ENCODE measurements around the gene TSPAN32. TPM values are rescaled to one million over a fixed set of nuclear protein-coding genes. Genes with fewer than 3 reads are reported as not detected.

The TSPAN32 gene, protein sequence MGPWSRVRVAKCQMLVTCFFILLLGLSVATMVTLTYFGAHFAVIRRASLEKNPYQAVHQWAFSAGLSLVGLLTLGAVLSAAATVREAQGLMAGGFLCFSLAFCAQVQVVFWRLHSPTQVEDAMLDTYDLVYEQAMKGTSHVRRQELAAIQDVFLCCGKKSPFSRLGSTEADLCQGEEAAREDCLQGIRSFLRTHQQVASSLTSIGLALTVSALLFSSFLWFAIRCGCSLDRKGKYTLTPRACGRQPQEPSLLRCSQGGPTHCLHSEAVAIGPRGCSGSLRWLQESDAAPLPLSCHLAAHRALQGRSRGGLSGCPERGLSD
- total RNA-seq (4.0 TPM), polyA plus RNA-seq (15.7 TPM)
- long read RNA-seq, donor 1, result 0 reads
- long read RNA-seq, donor 2, result 0 reads
- long read RNA-seq, donor 3, result 0 reads
- long read RNA-seq, donor 4, result 0 reads
- long read RNA-seq, donor 5, result 0 reads
- long read RNA-seq, donor 6, partial matches to known transcripts, result 0 of 2 reads
- long read RNA-seq, donor 6, other reads (novel, unspliced or antisense), result 0 of 2 reads
- long read RNA-seq, donor 7, partial matches to known transcripts, result 0 of 1 reads
- long read RNA-seq, donor 7, other reads (novel, unspliced or antisense), result 0 of 1 reads
- long read RNA-seq, donor 8, result 0 reads
- long read RNA-seq, donor 9, result 0 reads
- long read RNA-seq, donor 10, result 0 reads

- peak within 1 kb of the TSS; percentile 68 to 69 for H3K27ac ChIP-seq (ENCODE audit: low read depth in 1 of 2, low read length in 1 of 2)
- peaks cover 0 to 3% of the 10 kb centered on the region in 2 donors for H3K9me3 ChIP-seq (ENCODE audit: control insufficient read depth in 2 of 2, insufficient read depth in 1 of 2, low read length in 1 of 2)
- H3K27me3 ChIP-seq (ENCODE audit: control insufficient read depth in 2 of 2, insufficient read depth in 1 of 2, low read length in 1 of 2), result no peaks in the 10 kb centered on the region
- peak within 1 kb of the TSS; percentile 37 to 60 for H3K4me3 ChIP-seq (ENCODE audit: low read length in 2 of 2)
- peaks cover 16 to 65% of the 10 kb centered on the region in 2 donors for H3K4me1 ChIP-seq (ENCODE audit: control insufficient read depth in 2 of 2, insufficient read depth in 2 of 2, low read length in 2 of 2)
- WGBS, result 15% methylated on average over 16 of the region's 16 CpGs
- H3K36me3 ChIP-seq (ENCODE audit: control insufficient read depth in 2 of 2, insufficient read depth in 2 of 2, low read length in 1 of 2), result peaks cover 0 to 7% of the 10 kb centered on the region in 2 donors
- peak in 8 of 9 donors; percentile 44 to 69 (median 53) for DNase-seq (ENCODE audit: low read depth in 6 of 9, low spot score in 9 of 9)
These were observed at the start of gene TSPAN32, which contains the start of gene C11orf21 for GRCh38 chr11:2301631-2302305. Gene TSPAN32, plus strand, starts transcription at chr11:2302013. Its CDS starts 137 bp downstream, at chr11:2302150. Gene C11orf21, minus strand, starts transcription at chr11:2301918. Its CDS starts 110 bp downstream, at chr11:2301808.

- H3K9me3 ChIP-seq (ENCODE audit: control insufficient read depth in 2 of 2, insufficient read depth in 1 of 2, low read length in 1 of 2), result no peaks in the 10 kb centered on the region
- no peaks in the 10 kb centered on the region for H3K4me1 ChIP-seq (ENCODE audit: control insufficient read depth in 2 of 2, insufficient read depth in 2 of 2, low read length in 2 of 2)
- H3K27me3 ChIP-seq (ENCODE audit: control insufficient read depth in 2 of 2, insufficient read depth in 1 of 2, low read length in 1 of 2), result no peaks in the 10 kb centered on the region
- no peaks in the 10 kb centered on the region for H3K36me3 ChIP-seq (ENCODE audit: control insufficient read depth in 2 of 2, insufficient read depth in 2 of 2, low read length in 1 of 2)
- no peak overlapping the region for H3K27ac ChIP-seq (ENCODE audit: low read depth in 1 of 2, low read length in 1 of 2)
- no peak overlapping the region for H3K4me3 ChIP-seq (ENCODE audit: low read length in 2 of 2)
- WGBS, result 97% methylated on average over 6 of the region's 6 CpGs
- no peak for DNase-seq (ENCODE audit: low read depth in 6 of 9, low spot score in 9 of 9)
These were observed 49.8 kb upstream of the TSPAN32 start for GRCh38 chr11:2252018-2252417.

- no peaks in the 10 kb centered on the region for H3K27me3 ChIP-seq (ENCODE audit: control insufficient read depth in 2 of 2, insufficient read depth in 1 of 2, low read length in 1 of 2)
- H3K9me3 ChIP-seq (ENCODE audit: control insufficient read depth in 2 of 2, insufficient read depth in 1 of 2, low read length in 1 of 2), result no peaks in the 10 kb centered on the region
- H3K4me3 ChIP-seq (ENCODE audit: low read length in 2 of 2), result no peak overlapping the region
- WGBS, result 91% methylated on average over 14 of the region's 14 CpGs
- no peaks in the 10 kb centered on the region for H3K4me1 ChIP-seq (ENCODE audit: control insufficient read depth in 2 of 2, insufficient read depth in 2 of 2, low read length in 2 of 2)
- no peak for DNase-seq (ENCODE audit: low read depth in 6 of 9, low spot score in 9 of 9)
- H3K27ac ChIP-seq (ENCODE audit: low read depth in 1 of 2, low read length in 1 of 2), result no peak overlapping the region
- H3K36me3 ChIP-seq (ENCODE audit: control insufficient read depth in 2 of 2, insufficient read depth in 2 of 2, low read length in 1 of 2), result no peaks in the 10 kb centered on the region
These were observed 45.4 kb upstream of the TSPAN32 start for GRCh38 chr11:2256293-2256913.

GRCh38 chr11:2256951-2257700 lies 44.7 kb upstream of the TSPAN32 start:
- no peak for DNase-seq (ENCODE audit: low read depth in 6 of 9, low spot score in 9 of 9)
- Histone ChIP-seq H3K9me3 (ENCODE audit: control insufficient read depth in 2 of 2, insufficient read depth in 1 of 2, low read length in 1 of 2) (no peaks in the 10 kb centered on the region), H3K4me3 (ENCODE audit: low read length in 2 of 2) (no peak overlapping the region), H3K27ac (ENCODE audit: low read depth in 1 of 2, low read length in 1 of 2) (no peak overlapping the region), H3K36me3 (ENCODE audit: control insufficient read depth in 2 of 2, insufficient read depth in 2 of 2, low read length in 1 of 2) (no peaks in the 10 kb centered on the region), H3K4me1 (ENCODE audit: control insufficient read depth in 2 of 2, insufficient read depth in 2 of 2, low read length in 2 of 2) (no peaks in the 10 kb centered on the region), H3K27me3 (ENCODE audit: control insufficient read depth in 2 of 2, insufficient read depth in 1 of 2, low read length in 1 of 2) (no peaks in the 10 kb centered on the region)
- WGBS, result 94% methylated on average over 31 of the region's 31 CpGs

DNA sequence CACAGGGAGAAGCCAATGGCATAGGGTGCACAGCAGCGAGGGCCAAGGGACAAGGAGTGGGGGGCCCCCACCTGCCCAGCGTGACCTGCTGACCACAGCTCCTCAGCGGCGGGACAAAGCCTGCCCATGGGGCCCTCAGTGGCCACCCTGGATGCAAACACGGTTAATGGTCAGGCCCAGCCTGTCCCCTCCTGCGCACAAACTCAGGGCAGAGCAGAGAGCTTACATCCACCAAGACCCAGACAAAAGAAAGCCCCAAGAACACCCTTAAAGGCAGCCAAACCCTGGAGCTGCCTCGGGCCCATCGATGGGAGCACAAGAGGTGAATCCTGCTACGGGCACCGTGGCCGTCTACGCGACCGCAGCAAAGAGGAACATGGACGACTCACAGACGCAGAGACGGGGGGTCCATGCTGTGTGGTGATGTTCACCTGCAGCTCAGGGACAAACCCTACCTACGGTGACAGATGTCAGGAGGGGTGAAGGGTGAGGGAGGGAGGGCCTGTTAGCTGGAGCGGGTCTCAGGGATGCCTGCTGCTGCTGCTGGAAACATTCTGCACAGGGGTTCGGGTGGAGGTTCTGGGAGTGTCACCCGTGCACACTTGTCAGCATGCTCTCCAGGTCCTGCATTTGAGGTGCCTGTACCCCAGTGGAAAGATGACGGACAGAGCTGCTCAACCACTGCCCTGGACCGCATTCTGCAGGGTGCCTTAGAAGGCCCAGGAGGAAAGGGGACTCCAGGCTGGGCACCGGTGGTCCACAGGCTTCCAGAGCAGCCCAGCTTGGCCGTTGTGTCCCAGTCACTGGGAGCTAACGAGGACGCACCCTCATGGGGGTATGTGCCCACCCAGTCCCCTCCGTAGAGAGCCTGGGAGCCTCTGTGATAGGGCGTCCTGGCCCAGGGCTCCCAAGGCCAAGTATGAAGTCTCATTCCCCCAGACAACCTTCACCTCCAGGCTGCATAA lies 43.0 kb upstream of the TSPAN32 start:
- no peak for DNase-seq (ENCODE audit: low read depth in 6 of 9, low spot score in 9 of 9)
- Histone ChIP-seq H3K27me3 (ENCODE audit: control insufficient read depth in 2 of 2, insufficient read depth in 1 of 2, low read length in 1 of 2) (no peaks in the 10 kb centered on the region), H3K4me3 (ENCODE audit: low read length in 2 of 2) (no peak overlapping the region), H3K9me3 (ENCODE audit: control insufficient read depth in 2 of 2, insufficient read depth in 1 of 2, low read length in 1 of 2) (no peaks in the 10 kb centered on the region), H3K4me1 (ENCODE audit: control insufficient read depth in 2 of 2, insufficient read depth in 2 of 2, low read length in 2 of 2) (no peaks in the 10 kb centered on the region), H3K27ac (ENCODE audit: low read depth in 1 of 2, low read length in 1 of 2) (no peak overlapping the region), H3K36me3 (ENCODE audit: control insufficient read depth in 2 of 2, insufficient read depth in 2 of 2, low read length in 1 of 2) (no peaks in the 10 kb centered on the region)
- 96% methylated on average over 29 of the region's 29 CpGs for WGBS

GRCh38 chr11:2259466-2259830 lies 42.4 kb upstream of the TSPAN32 start:
- 97% methylated on average over 8 of the region's 8 CpGs for WGBS
- no peak overlapping the region for H3K27ac ChIP-seq (ENCODE audit: low read depth in 1 of 2, low read length in 1 of 2)

GRCh38 chr11:2259897-2260451 lies 41.8 kb upstream of the TSPAN32 start:
- DNase-seq (ENCODE audit: low read depth in 6 of 9, low spot score in 9 of 9), result no peak
- no peaks in the 10 kb centered on the region for H3K36me3 ChIP-seq (ENCODE audit: control insufficient read depth in 2 of 2, insufficient read depth in 2 of 2, low read length in 1 of 2)
- H3K4me1 ChIP-seq (ENCODE audit: control insufficient read depth in 2 of 2, insufficient read depth in 2 of 2, low read length in 2 of 2), result no peaks in the 10 kb centered on the region
- WGBS, result 87% methylated on average over 12 of the region's 12 CpGs
- no peak overlapping the region for H3K27ac ChIP-seq (ENCODE audit: low read depth in 1 of 2, low read length in 1 of 2)
- peaks cover 0 to 4% of the 10 kb centered on the region in 2 donors for H3K27me3 ChIP-seq (ENCODE audit: control insufficient read depth in 2 of 2, insufficient read depth in 1 of 2, low read length in 1 of 2)
- H3K4me3 ChIP-seq (ENCODE audit: low read length in 2 of 2), result no peak overlapping the region
- H3K9me3 ChIP-seq (ENCODE audit: control insufficient read depth in 2 of 2, insufficient read depth in 1 of 2, low read length in 1 of 2), result no peaks in the 10 kb centered on the region

More at GRCh38 chr11:2259466-2259830, 42.4 kb upstream of the TSPAN32 start:
- Histone ChIP-seq H3K36me3 (ENCODE audit: control insufficient read depth in 2 of 2, insufficient read depth in 2 of 2, low read length in 1 of 2) (no peaks in the 10 kb centered on the region), H3K4me1 (ENCODE audit: control insufficient read depth in 2 of 2, insufficient read depth in 2 of 2, low read length in 2 of 2) (no peaks in the 10 kb centered on the region), H3K27me3 (ENCODE audit: control insufficient read depth in 2 of 2, insufficient read depth in 1 of 2, low read length in 1 of 2) (no peaks in the 10 kb centered on the region), H3K9me3 (ENCODE audit: control insufficient read depth in 2 of 2, insufficient read depth in 1 of 2, low read length in 1 of 2) (no peaks in the 10 kb centered on the region), H3K4me3 (ENCODE audit: low read length in 2 of 2) (no peak overlapping the region)
- no peak for DNase-seq (ENCODE audit: low read depth in 6 of 9, low spot score in 9 of 9)
